HG02571 (cell line): Measurements from ENCODE around the gene RBM44.
"Not testable (repeated sequence)": the region's sequence is repeated elsewhere in the genome, so short reads cannot be mapped to it uniquely, and the experiment has no call there.

Experiments
- ATAC-seq: cut with Tn5 transposase; IDR thresholded peaks from one replicate; pipeline ENCODE4 v1.9.1; 2021; ENCODE audit warnings: mild to moderate bottlenecking, moderate library complexity; ENCODE audit not compliant: unreplicated experiment

The RBM44 gene

GRCh38 chr2:237779521-237779920 lies 19.1 kb upstream of the RBM44 start:
- no peak for ATAC-seq

- ATAC-seq = no peak
These were observed 16.4 kb upstream of the RBM44 start for GRCh38 chr2:237782181-237782580.

GRCh38 chr2:237783678-237784077 lies 14.9 kb upstream of the RBM44 start:
- ATAC-seq = not testable (repeated sequence)

- ATAC-seq = no peak
These were observed 11.6 kb upstream of the RBM44 start for GRCh38 chr2:237786936-237787335.

- ATAC-seq = no peak
These were observed 8.2 kb upstream of the RBM44 start for GRCh38 chr2:237790353-237790752.

- ATAC-seq = no peak
These were observed 6.4 kb upstream of the RBM44 start for GRCh38 chr2:237791977-237792727.

- ATAC-seq = no peak
These were observed 1.3 kb upstream of the RBM44 start for GRCh38 chr2:237797253-237797652.

GRCh38 chr2:237799060-237799428 lies 465 bp downstream of the RBM44 start:
- ATAC-seq = no peak

- no peak for ATAC-seq
These were observed 2.9 kb downstream of the RBM44 start for GRCh38 chr2:237801466-237801865.

GRCh38 chr2:237806334-237806733 lies 7.8 kb downstream of the RBM44 start:
- ATAC-seq = no peak

GRCh38 chr2:237815637-237816036 lies 17.1 kb downstream of the RBM44 start:
- no peak for ATAC-seq

GRCh38 chr2:237816531-237816930 lies 18.0 kb downstream of the RBM44 start:
- ATAC-seq = no peak

GRCh38 chr2:237818066-237818473 lies 19.5 kb downstream of the RBM44 start:
- no peak for ATAC-seq

GRCh38 chr2:237819231-237819630 lies 20.7 kb downstream of the RBM44 start:
- ATAC-seq = no peak

GRCh38 chr2:237820421-237820820 lies 21.8 kb downstream of the RBM44 start:
- ATAC-seq = no peak

- ATAC-seq = no peak
These were observed 25.0 kb downstream of the RBM44 start for GRCh38 chr2:237823544-237823943.

GRCh38 chr2:237824085-237824484 lies 25.5 kb downstream of the RBM44 start:
- ATAC-seq = no peak

GRCh38 chr2:237827421-237827987 lies 28.9 kb downstream of the RBM44 start:
- no peak for ATAC-seq

GRCh38 chr2:237830522-237830921 lies 31.9 kb downstream of the RBM44 start:
- ATAC-seq = no peak

GRCh38 chr2:237833546-237833945 lies 35.0 kb downstream of the RBM44 start:
- ATAC-seq = no peak

GRCh38 chr2:237835372-237835771 lies 36.8 kb downstream of the RBM44 start:
- no peak for ATAC-seq

- no peak for ATAC-seq
These were observed 42.5 kb downstream of the RBM44 start for GRCh38 chr2:237841051-237841450.

- not testable (repeated sequence) for ATAC-seq
These were observed 50.4 kb downstream of the RBM44 start for GRCh38 chr2:237848940-237849339.
